Fibroblast of the conjunctiva (primary cell): ENCODE data around the gene PDXDC1.
"Not testable (repeated sequence)": the region's sequence is repeated elsewhere in the genome, so short reads cannot be mapped to it uniquely, and the experiment has no call there.

Source experiments
- DNase-seq: peaks from one replicate; pipeline ENCODE4 v3.0.0-alpha.2; 2010; ENCODE audit warnings: low read depth

The PDXDC1 gene

DNA sequence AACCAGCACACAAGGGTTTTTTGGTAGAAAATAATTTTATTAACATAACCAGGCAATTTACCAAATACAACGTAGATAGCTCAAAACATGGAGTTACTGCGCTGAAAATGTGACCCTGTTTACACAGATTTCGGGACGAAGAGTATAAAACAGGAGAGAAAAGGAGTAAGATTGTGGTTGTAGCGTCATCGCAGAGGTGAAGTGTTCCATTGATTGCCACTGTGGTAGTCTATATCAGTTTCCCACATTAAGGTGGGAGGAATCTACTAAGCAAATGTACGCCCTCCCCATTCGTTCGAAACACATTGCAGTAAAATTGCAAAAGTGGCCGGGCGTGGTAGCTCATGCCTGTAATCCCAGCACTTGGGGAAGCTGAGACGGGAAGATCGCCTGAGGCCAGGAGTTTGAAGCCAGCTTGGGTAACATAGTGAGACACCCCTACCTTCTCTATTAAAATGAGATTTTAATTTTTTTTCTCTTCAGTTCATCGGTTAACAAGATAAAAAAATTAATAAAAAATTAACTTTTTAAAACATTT lies 972 bp upstream of the PDXDC1 start:
- DNase-seq, result not testable (repeated sequence)

DNA sequence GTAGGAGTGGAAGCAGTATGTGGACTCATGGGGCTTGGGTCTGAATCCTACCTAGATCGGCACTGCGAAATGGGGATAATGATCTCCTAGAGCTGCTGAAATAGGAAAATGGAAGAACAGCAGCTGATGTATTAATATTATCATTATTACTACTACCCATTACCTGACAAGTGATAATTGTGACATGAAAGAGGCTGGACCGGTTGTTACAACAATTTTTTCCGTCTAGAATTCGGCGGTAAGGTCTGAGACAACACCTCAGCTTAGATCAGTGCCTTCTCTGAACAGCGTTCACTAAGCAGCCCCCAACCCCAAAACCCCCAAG lies 533 bp upstream of the PDXDC1 start:
- DNase-seq, result not testable (repeated sequence)

DNA sequence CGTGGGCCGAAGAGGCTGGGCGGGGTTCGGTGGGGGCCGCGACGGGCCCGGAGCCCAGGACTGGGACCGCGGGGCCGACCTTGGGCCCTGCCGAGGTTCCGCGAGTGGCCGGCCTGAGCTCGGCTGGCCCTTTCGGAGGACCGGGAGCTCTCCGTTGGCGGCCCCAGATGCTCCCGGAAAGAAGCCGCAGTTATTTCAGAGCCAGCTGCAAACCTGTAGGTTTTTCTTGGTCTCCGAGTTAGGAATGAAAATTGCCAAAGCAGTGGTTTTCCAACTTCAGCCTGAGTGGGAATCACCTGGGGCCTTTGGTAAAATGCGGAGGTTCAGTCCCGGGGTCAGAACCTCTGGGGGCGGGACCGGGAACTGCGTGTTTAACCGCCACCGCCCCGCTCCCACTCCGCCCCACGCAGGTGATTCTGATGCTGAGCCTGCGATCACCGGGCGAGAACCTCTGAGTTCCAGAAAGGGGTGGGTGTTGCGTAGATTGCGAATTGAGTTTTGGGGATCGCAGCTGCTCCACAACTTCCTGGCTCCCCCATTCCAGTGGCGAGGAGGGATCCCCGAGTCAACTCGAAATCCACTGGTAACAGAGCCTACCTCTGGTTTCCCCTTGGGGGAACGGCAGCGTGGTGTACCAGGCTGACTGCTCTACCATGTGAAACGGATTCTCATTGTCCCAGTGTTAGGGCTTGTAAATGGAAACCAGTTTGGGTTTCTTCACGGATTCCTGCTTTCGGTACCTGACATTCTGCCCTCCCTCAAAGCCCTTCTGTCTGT lies 780 bp downstream of the PDXDC1 start:
- not testable (repeated sequence) for DNase-seq

DNA sequence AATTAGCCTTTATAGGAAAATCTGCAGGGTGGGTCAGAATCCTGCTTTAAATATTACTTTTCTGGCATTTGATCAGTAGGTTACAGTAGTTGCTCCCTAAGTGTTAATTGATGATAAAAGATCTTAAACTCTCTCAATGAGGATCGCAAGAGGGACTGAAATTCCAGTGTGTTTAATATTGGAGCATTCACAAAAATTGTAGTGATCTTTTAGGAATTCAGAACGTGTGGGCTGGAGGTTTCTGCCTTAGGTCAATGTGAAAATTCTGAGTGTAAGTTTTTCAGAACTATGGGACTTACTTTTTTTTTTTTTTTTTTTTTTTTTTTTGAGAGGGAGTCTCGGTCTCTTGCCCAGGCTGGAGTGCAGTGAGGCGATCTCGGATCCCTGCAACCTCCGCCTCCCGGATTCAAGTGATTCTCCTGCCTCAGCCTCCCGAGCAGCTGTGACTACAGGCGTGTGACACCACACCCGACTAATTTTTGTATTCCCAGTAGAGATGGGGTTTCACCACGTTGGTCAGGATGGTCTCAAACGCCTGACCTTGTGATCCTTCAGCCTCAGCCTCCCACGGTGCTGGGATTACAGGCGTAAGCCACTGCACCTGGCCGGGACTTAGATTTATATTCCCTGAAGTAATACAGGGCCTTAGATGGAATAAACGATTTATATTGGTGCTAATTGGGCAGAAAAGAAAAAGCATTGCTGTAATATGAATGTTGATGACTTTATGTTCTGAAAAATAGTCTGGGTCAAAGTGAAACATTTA lies 2.3 kb downstream of the PDXDC1 start:
- DNase-seq, result not testable (repeated sequence)

DNA sequence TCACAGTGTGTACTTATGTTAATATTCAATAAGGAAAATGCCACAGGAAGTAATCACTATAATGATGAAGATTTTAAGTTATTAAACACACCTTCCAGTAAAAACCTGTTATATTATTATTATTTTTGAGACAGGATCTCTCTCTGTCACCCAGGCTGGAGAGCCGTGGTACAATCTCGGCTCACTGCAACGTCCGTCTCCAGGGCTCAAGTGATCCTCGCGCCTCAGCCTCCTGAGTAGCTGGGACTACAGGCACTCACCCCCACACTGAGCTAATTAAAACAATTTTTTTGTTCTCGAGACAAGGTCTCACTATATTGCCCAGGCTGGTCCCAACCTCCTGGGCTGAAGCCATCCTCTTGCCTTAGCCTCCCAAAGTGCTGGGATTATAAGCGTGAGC lies 3.5 kb downstream of the PDXDC1 start:
- not testable (repeated sequence) for DNase-seq

DNA sequence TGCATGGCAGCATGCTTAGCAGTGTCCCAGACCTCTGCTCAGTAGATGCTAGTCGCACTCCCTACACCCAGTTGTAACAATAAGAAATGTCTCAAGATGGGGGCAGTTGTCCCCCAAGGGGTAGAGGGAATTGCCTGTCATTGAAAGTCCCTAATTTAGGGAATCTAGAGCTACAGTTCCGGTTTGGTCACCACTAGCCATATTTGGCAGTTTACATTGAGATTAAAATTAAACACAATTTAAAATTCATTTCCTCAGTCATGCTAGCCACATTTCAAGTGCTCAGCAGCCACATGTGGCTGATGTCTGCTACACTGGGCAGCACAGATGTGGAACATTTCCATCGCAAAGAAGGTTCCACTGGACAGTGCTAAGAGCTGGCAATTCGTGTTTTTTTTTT lies 4.1 kb downstream of the PDXDC1 start:
- DNase-seq, result not testable (repeated sequence)

DNA sequence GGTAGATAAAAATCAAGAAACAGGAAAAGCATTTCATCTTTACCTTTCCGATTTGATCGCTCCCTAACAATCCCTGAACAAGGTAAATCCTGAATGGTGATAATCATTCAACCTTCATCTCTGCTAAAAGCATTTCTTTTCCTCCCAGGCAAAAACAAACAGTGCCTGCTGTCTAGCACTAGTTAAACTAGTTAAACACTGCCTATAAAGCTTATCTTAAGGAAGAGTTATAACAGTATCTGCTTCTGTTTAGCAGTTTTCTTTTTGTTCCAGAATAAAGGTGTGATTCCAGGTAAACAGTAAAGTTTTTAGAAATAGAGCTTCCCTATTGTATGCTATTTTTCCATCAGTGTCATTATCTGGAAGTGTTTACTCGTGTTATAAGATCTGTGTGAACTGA lies 6.4 kb downstream of the PDXDC1 start:
- DNase-seq, result not testable (repeated sequence)

DNA sequence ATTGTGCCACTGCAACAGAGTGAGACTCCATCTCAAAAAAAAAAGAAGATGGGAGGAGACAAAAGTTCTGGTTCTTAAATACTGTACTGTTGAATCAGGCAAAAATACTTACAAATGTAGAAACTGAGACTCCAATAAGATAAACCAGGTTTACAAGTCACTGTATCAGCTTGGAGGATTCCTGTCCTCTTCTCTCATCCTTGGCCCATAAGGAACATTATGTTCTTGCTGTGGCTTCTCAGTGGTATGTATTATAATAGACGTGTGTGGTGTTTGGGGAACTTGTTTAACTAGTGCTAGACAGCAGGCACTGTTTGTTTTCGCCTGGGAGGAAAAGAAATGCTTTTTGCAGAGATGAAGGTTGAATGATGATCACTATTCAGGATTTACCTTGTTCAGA lies 7.7 kb downstream of the PDXDC1 start:
- not testable (repeated sequence) for DNase-seq

DNA sequence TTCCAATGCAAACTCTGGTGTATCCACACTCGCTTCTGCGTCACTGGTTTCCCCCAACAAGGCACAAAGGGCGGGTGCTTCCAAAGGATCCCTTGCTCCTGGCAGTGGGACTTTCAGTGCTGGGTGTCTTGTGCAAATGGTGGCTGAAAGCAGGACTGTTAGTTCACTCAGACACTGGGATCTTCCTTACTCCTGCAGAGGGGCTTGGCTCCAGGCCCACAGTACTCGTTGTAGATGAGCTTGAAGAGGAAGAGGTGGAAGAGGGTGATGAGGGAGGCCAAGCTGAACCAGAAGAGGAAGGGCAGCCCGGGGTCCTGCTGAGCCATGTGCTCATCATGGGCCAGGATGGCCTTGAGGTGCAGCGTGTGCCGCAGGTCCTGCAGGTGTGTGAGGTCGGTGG lies 13.3 kb downstream of the PDXDC1 start:
- not testable (repeated sequence) for DNase-seq

DNA sequence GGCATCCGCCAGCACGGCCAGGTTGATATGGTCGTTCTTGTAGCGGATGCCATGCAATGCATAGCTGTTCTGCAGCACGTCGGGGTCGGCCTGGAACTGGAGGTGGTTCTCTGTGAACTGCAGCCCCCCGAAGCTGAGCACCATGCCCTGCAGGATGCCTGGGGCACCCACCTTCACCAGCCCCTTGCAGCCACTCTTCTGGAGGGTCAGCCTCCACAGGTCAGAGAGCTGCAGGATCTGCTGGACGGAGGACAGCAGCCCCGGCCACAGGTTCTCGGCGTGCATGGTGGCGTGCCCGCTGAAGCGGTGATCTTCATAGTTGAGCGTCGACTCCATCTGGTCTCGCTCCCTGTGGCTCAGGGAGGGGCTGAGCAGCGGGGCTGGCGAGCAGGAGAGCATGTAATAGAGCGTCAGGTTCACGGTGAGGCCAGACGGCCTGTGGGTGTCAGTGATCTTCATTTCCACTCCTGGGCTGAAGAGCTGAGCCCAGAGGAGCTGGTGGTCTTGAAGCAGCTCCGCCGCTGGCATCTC lies 13.9 kb downstream of the PDXDC1 start:
- not testable (repeated sequence) for DNase-seq

DNA sequence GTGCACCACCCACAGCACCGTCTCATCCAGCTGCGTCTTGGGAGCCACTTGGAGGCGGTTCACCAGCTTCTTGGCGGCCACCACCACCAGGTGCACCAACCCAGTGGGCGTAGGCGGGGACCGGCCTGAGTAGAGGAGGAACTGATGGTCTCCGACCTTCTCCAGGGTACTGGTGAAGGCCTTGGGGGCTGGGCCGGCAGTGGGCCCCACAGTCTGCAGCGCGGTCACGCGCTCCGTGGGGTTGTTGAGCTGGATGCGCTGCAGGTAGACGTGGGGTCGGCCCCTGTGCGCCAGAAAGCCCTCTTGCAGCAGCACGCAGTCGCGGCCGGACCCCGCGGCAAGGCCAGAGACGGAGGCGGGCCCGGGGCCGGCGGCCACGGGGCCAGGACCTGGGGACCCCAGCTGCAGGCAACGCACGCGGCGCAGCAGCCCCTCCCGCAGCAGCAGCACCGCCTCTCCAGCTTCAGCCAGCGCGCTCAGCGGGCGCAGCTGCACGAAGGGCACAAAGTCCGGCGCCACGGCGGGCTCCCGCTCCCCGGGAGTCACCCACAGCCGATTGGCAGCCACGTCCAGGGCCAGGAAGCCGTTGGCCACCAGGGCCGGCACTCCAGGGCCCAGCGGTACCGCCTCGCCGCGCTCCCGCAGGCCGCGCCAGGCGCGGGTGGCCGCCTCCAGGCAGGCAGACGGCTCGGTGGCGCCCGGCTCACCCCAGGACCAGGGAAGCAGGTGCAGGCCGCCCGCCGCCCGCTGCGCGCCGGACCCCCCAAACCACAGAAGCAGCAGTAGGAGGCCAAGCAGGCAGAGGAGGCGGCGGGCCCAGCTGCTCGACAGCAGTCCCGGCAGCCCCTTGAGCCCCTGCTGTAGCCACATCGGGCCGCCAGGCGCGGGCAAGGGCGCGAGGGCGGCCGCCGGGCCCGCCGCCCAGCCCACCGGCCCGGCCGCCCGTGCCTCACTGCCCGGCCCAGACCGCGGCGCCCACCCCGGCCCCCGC lies 14.8 kb downstream of the PDXDC1 start:
- DNase-seq, result not testable (repeated sequence)

DNA sequence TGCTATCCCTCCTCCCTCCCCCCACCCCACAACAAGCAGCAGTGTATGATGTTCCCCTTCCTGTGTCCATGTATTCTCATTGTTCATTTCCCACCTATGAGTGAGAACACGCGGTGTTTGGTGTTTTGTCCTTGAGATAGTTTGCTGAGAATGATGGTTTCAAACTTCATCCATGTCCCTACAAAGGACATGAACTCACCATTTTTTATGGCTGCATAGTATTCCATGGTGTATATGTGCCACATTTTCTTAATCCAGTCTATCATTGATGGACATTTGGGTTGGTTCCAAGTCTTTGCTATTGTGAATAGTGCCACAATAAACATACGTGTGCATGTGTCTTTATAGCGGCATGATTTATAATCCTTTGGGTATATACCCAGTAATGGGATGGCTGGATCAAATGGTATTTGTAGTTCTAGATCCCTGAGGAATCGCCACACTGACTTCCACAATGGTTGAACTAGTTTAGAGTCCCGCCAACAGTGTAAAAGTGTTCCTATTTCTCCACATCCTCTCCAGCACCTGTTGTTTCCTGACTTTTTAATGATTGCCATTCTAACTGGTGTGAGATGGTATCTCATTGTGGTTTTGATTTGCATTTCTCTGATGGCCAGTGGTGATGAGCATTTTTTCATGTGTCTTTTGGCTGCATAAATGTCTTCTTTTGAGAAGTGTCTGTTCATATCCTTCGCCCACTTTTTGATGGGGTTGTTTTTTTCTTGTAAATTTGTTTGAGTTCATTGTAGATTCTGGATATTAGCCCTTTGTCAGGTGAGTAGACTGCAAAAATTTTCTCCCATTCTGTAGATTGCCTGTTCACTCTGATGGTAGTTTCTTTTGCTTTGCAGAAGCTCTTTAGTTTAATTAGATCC lies 18.7 kb downstream of the PDXDC1 start:
- not testable (repeated sequence) for DNase-seq

DNA sequence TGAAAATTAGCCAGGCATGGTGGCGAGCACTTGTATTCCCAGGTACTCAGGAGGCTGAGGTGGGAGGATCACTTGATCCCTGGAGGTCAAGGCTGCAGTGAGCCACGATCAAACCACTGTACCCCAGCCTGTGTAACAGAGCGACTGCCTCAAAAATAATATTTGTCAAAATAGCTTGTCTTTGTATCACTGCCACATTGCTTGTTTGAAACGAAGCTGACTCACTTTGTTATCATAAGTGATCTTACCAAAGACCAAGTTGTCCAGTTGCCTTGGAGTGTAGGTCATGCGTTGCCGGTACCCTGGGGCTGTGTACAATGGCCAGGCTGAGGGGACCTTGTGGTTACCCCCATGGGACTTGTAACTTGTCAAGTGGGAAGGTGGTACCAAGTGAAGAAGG lies 21.9 kb downstream of the PDXDC1 start:
- not testable (repeated sequence) for DNase-seq

DNA sequence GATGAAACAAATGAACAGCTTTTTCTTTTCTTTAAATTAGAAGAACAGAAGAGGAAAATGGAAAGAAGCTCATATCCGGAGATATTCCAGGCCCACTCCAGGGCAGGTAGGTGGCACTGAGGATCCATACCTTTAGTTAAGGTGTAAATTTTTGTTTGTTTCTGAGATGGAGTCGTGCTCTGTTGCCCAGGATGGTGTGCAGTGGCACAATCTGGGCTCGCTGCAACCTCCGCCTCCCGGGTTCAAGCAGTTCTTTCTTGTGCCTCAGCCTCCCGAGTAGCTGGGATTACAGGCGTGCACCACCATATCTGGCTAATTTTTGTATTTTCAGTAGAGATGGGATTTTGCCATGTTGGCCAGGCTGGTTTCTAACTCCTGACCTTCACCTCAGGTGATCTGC lies 23.5 kb downstream of the PDXDC1 start:
- not testable (repeated sequence) for DNase-seq

DNA sequence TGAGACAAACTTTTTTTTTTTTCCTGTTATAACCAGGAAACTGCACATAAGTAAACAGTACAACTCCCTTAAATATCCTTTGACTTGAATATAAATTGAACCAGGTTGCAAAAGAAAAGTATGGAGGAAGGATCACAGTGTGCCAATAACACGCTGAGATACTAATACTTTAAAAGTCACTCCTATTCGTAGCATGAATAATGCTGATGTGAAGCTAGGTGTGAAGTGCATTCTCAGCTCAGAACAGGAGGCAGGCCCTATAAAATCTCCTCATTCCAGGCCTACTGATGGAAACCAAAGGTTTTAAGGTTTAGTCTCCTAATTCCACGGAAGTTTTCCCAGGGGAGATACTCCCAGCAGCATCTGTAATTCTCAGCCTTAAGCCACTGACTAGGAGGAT lies 25.0 kb downstream of the PDXDC1 start:
- DNase-seq, result not testable (repeated sequence)

DNA sequence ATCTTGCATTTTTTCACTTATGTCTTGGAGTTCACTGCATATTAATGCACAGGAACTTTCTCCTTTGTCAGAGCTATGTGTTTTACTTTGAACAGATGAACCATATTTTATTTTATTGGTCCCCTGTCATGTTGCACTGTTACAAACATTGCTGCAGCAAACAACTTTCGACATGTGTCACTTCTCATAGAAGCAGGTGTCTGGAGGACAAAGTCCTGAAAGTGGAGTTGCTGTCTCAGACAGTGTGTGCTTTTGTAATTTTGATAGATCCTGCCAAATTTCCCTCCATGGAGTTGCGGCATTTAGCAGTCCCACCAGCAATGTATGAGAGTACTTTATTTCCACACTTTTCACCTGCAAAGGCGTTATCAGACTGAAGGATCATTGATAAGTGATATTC lies 27.6 kb downstream of the PDXDC1 start:
- DNase-seq, result not testable (repeated sequence)

DNA sequence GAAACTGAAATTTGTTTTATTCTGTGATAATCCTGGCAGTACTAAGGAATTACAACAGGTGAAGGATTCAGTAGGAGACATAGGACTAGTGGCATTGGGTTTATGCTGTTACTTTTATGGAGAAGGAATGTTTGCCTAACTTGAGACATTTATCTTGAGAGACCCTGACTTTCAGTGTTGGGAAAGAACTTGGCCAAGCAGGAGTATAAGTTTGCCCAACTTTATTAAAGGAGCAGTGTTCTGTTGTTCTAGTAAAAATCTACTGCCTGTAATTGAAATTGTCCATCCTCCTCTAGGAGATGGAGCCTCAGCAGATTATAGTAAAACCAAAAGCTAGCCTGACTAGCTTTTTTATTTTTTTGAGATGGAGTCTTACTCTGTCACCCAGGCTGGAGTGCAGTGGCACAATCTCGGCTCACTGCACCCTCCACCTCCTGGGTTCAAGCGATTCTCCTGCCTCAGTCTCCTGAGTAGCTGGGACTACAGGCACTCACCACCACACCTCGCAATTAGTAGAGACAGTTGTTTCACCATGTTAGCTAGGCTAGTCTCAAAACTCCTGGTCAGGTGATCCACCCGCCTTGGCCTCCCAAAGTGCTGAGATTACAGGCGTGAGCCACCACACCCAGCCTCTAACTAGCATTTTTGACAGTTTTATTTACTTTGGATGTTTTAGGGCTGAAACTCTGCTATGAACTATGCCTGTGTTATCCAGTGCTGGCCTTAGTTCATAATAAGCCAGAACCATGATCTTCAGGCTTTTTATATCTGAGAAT lies 30.7 kb downstream of the PDXDC1 start:
- DNase-seq, result not testable (repeated sequence)

DNA sequence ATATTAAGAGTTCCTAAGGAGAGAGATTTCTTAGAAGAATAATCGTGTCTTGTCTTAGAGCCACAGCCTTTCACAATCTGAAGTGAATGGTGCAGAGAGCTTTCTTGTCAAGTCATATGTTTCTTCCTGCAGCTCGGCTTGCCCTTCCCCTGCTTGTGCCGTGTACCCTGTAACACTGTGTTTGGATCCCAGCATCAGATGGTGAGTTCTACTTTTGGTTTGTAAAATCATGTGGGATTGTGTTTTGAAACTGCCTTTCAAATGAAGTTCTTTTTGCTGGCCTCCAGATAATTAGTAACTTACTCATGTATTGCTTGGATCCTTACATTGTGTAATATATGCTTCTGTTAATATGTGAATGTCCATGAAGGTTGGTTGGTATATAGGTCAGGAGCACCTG lies 33.8 kb downstream of the PDXDC1 start:
- DNase-seq, result not testable (repeated sequence)

DNA sequence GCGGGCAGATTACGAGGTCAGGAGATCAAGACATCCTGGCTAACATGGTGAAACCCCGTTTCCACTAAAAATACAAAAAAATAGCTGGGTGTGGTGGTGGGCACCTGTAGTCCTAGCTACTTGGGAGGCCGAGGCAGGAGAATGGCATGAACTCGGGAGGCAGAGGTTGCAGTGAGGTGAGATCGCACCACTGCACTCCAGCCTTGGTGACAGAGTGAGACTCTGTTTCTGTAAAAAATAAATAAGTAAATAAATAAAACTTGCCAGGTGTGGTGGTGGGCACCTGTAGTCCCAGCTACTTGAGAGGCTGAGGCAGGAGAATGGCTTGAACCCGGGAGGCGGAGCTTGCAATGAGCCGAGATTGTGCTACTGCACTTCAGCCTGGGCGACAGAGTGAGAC lies 38.1 kb downstream of the PDXDC1 start:
- DNase-seq, result not testable (repeated sequence)

DNA sequence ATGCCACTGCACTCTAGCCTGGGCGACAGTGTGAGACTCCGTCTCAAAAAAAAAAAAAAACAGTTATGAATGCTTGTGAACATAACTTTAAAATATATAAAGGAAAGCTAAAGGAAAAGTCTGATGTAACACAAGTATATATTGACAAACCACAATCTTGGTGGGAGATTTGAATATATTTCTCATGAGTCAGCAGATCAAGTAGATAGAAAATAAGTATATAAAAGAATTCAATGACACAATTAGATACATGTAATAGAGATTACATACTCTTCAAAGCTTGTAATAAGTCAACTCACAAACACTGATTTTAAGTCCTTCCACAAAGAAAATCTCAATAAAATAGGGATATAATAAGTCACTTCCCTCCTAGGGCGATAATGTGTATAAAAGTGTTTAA lies 40.8 kb downstream of the PDXDC1 start:
- DNase-seq, result not testable (repeated sequence)
